B cell (primary cell): ENCODE results near the gene MAP2K5.

ENCODE experiments used
- EZH2 ChIP-seq: IDR thresholded peaks from 2 replicates; pipeline ENCODE4 v1.6.1; 2012; ENCODE audit warnings: borderline replicate concordance, low read depth, mild to moderate bottlenecking, moderate library complexity, low read length; ENCODE audit not compliant: insufficient read depth, poor library complexity, severe bottlenecking
- TF ChIP-seq, protein P1 (sequence below): fragments of 200-600 bp; IDR thresholded peaks from one replicate; pipeline ENCODE4 v1.8.0; 2022; ENCODE audit warnings: antibody characterized with exemption, mild to moderate bottlenecking

- TF ChIP-seq, protein P1, sequence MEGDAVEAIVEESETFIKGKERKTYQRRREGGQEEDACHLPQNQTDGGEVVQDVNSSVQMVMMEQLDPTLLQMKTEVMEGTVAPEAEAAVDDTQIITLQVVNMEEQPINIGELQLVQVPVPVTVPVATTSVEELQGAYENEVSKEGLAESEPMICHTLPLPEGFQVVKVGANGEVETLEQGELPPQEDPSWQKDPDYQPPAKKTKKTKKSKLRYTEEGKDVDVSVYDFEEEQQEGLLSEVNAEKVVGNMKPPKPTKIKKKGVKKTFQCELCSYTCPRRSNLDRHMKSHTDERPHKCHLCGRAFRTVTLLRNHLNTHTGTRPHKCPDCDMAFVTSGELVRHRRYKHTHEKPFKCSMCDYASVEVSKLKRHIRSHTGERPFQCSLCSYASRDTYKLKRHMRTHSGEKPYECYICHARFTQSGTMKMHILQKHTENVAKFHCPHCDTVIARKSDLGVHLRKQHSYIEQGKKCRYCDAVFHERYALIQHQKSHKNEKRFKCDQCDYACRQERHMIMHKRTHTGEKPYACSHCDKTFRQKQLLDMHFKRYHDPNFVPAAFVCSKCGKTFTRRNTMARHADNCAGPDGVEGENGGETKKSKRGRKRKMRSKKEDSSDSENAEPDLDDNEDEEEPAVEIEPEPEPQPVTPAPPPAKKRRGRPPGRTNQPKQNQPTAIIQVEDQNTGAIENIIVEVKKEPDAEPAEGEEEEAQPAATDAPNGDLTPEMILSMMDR: no peak
- TF ChIP-seq EZH2: no peak
Measured at GRCh38 chr15:67558502-67558901, 16.0 kb downstream of the MAP2K5 start.
